Gastrocnemius medialis (tissue), 4 donors: ENCODE results near the gene RALGAPA2. TPM values are rescaled to one million over a fixed set of nuclear protein-coding genes. Genes with fewer than 3 reads are reported as not detected.

ENCODE experiments used
- ATAC-seq, 2 donors: fragments of 150-250 bp; one replicate each; pipeline ENCODE4 v1.9.1; 2016
- DNase-seq, 2 donors: peaks; one replicate each; pipeline ENCODE4 v3.0.0-alpha.2; 2019
- H3K27ac ChIP-seq, 4 donors: fragments of 200-600 bp; sonication (generic); 1 replicate in 1 of 4; 2 replicates in 3 of 4; pipeline ENCODE4 v1.5.1; 2016 to 2018; ENCODE audit warnings: mild to moderate bottlenecking in 2 of 4, moderate library complexity in 1 of 4
- H3K27me3 ChIP-seq, 3 donors: fragments of 200-600 bp; sonication (generic) in 2 of 3; 1 replicate in 1 of 3; 2 replicates in 2 of 3; pipeline versions ENCODE4 v1.5.1 to v1.6.0; 2016 to 2019; ENCODE audit warnings: mild to moderate bottlenecking in 1 of 3, moderate library complexity in 1 of 3
- H3K36me3 ChIP-seq, 2 donors: fragments of 200-600 bp; sonication (generic) in 1 of 2; one replicate each; pipeline ENCODE4 v1.5.1; 2017 to 2018
- H3K4me1 ChIP-seq, 2 donors: fragments of 200-600 bp; sonication (generic) in 1 of 2; one replicate each; pipeline ENCODE4 v1.5.1; 2016 to 2017; ENCODE audit warnings: mild to moderate bottlenecking in 2 of 2
- H3K4me3 ChIP-seq, 4 donors: fragments of 200-600 bp; sonication (generic) in 3 of 4; 1 replicate in 1 of 4; 2 replicates in 3 of 4; pipeline ENCODE4 v1.5.1; 2016 to 2019; ENCODE audit warnings: mild to moderate bottlenecking in 2 of 4
- H3K9me3 ChIP-seq, 3 donors: fragments of 200-600 bp; sonication (generic) in 2 of 3; 1 replicate in 1 of 3; 2 replicates in 2 of 3; pipeline ENCODE4 v1.5.1; 2016 to 2019
- CTCF ChIP-seq, 5 experiments: fragments of 450-650 bp in 3 of 5; fragments of 200-600 bp in 2 of 5; sonication (generic) in 2 of 5; IDR thresholded peaks in 4 of 5; conservative IDR thresholded peaks in 1 of 5; 1 replicate in 4 of 5; 2 replicates in 1 of 5; pipeline ENCODE4 v1.5.1; 2016 to 2019; ENCODE audit warnings: antibody characterized with exemption in 5 of 5, mild to moderate bottlenecking in 3 of 5, moderate library complexity in 3 of 5
- POLR2A ChIP-seq, 2 donors: fragments of 450-650 bp; IDR thresholded peaks; one replicate each; pipeline ENCODE4 v1.6.1; 2017; ENCODE audit warnings: antibody characterized with exemption in 2 of 2, mild to moderate bottlenecking in 2 of 2, moderate library complexity in 2 of 2
- in situ Hi-C, 4 donors: fragments of 200-750 bp; cut with MboI; loops; one replicate each; pipeline versions ENCODE4 v1.15.0 to v1.8.0; 2017; ENCODE audit warnings: low sequenced_read_pairs in 4 of 4
- intact Hi-C: fragments of 100-400 bp; cut with DNase I; formaldehyde crosslinking; loops from one replicate; pipeline ENCODE4 v1.15.1; 2023; ENCODE audit warnings: low total_unique reads
- total RNA-seq, 4 donors: library from RNA; depleted of rRNA; stranded (reverse); fragments of >200 nt; gene quantifications; one replicate each; pipeline versions ENCODE4 v1.1.0 to v1.2.3, GENCODE V29; 2016

The RALGAPA2 gene
- total RNA-seq, 4 donors from 2014 or later, result 43.2 to 56.9 (median 52.0) TPM

- Histone ChIP-seq H3K4me1 (peaks cover 51 to 60% of the 10 kb centered on the region in 2 donors), H3K9me3 (no peaks in the 10 kb centered on the region), H3K36me3 (no peaks in the 10 kb centered on the region), H3K27me3 (no peaks in the 10 kb centered on the region), H3K4me3 (peak overlapping the region; percentile 67 to 87 (median 82)), H3K27ac (peak overlapping the region; percentile 94 to 98 (median 97))
- intact Hi-C loops, result loop anchor here (10.0 kb wide), 1 partner anchor 637 kb away; no protein-coding TSS in a partner anchor
- in situ Hi-C loops, result loop anchor here in 1 of 4 donors (25.0 kb wide), 1 partner anchor 426 kb away; the partner anchor contains the start of gene KIZ
- peak; percentile 40 to 44 for DNase-seq
- TF ChIP-seq POLR2A (IDR thresholded peaks at IDR 0.05) (no peak), CTCF (IDR thresholded peaks at IDR 0.05 in 4 of 5, conservative IDR thresholded peaks at IDR 0.05 in 1 of 5) (no peak)
- ATAC-seq, result peak in 1 of 2 donors; percentile 17
Observed at GRCh38 chr20:20711413-20711812, 1.0 kb downstream of the RALGAPA2 start.

GRCh38 chr20:20710443-20711315 lies 1.8 kb downstream of the RALGAPA2 start:
- H3K4me3 ChIP-seq, result peak overlapping the region; percentile 67 to 87 (median 82)
- ATAC-seq, result no peak
- H3K27ac ChIP-seq, result peak overlapping the region; percentile 94 to 98 (median 97)
- no peaks in the 10 kb centered on the region for H3K27me3 ChIP-seq
- TF ChIP-seq CTCF (IDR thresholded peaks at IDR 0.05 in 4 of 5, conservative IDR thresholded peaks at IDR 0.05 in 1 of 5), result no peak
- no peak for TF ChIP-seq POLR2A (IDR thresholded peaks at IDR 0.05)
- peak; percentile 30 to 45 for DNase-seq
- no peaks in the 10 kb centered on the region for H3K9me3 ChIP-seq
- in situ Hi-C loops, result loop anchor here in 1 of 4 donors (25.0 kb wide), 1 partner anchor 427 kb away; the partner anchor contains the start of gene KIZ
- no peaks in the 10 kb centered on the region for H3K36me3 ChIP-seq
- peaks cover 58 to 67% of the 10 kb centered on the region in 2 donors for H3K4me1 ChIP-seq
- intact Hi-C loops, result loop anchor here (10.0 kb wide), 1 partner anchor 636 kb away; no protein-coding TSS in a partner anchor

GRCh38 chr20:20709887-20710286 lies 2.6 kb downstream of the RALGAPA2 start:
- intact Hi-C loops, result loop anchor here (10.0 kb wide), 2 partner anchors 495 to 635 kb away; no protein-coding TSS in a partner anchor
- TF ChIP-seq CTCF (IDR thresholded peaks at IDR 0.05 in 4 of 5, conservative IDR thresholded peaks at IDR 0.05 in 1 of 5), result no peak
- TF ChIP-seq POLR2A (IDR thresholded peaks at IDR 0.05), result no peak
- ATAC-seq (no peak), DNase-seq (no peak)
- Histone ChIP-seq H3K36me3 (no peaks in the 10 kb centered on the region), H3K27ac (peak overlapping the region; percentile 94 to 98 (median 97)), H3K9me3 (no peaks in the 10 kb centered on the region), H3K4me3 (peak overlapping the region; percentile 67 to 87 (median 82)), H3K4me1 (peaks cover 66 to 75% of the 10 kb centered on the region in 2 donors), H3K27me3 (no peaks in the 10 kb centered on the region)
- in situ Hi-C loops, result loop anchor here in 1 of 4 donors (25.0 kb wide), 1 partner anchor 427 kb away; the partner anchor contains the start of gene KIZ

- peaks cover 79 to 84% of the 10 kb centered on the region in 2 donors for H3K4me1 ChIP-seq
- DNase-seq, result peak; percentile 27 to 29
- no peaks in the 10 kb centered on the region for H3K9me3 ChIP-seq
- TF ChIP-seq CTCF (IDR thresholded peaks at IDR 0.05 in 4 of 5, conservative IDR thresholded peaks at IDR 0.05 in 1 of 5) (no peak), POLR2A (IDR thresholded peaks at IDR 0.05) (no peak)
- no peaks in the 10 kb centered on the region for H3K27me3 ChIP-seq
- no peak overlapping the region for H3K4me3 ChIP-seq
- intact Hi-C loops (loop anchor here (10.0 kb wide), 1 partner anchor 491 kb away; no protein-coding TSS in a partner anchor), in situ Hi-C loops (loop anchor here in 1 of 4 donors (25.0 kb wide), 1 partner anchor 431 kb away; the partner anchor contains the start of gene KIZ)
- no peaks in the 10 kb centered on the region for H3K36me3 ChIP-seq
- peak; percentile 79 to 88 for ATAC-seq
- peak overlapping the region; percentile 94 to 98 (median 97) for H3K27ac ChIP-seq
Observed at GRCh38 chr20:20706285-20706684, 6.2 kb downstream of the RALGAPA2 start.
